ENCODE data around the gene PDGFB. TPM values are rescaled to one million over a fixed set of nuclear protein-coding genes. Genes with fewer than 3 reads are reported as not detected.

Gene PDGFB
- total RNA-seq, 1 donor from 2014 or later, result 159 TPM

DNA sequence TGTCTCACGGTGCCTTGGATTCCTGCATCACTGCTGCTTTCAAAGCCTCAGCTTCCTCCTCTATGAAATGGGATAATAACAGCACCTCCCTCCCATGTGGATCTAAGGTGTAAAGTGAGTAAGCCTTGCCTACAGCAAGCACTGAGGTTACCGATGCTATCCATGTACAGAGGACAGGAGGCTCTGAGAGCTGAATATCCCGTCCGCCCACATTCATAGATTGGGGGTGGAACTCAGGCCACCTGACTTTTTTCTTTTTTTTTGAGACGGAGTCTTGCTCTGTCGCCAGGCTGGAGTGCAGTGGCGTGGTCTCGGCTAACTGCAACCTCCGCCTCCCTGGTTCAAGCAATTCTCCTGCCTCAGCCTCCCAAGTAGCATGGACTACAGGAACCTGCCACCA, 12.5 kb downstream of the PDGFB start:
- peaks cover 2% of the 10 kb centered on the region for H3K36me3 ChIP-seq (ENCODE audit: control insufficient read depth, insufficient read depth, low read length)
- no peak for TF ChIP-seq CTCF (IDR thresholded peaks at IDR 0.05; ENCODE audit: insufficient read depth, low read length, poor library complexity, severe bottlenecking)

GRCh38 chr22:39231197-39231950, 13.4 kb downstream of the PDGFB start:
- DNase-seq (ENCODE audit: low read depth), result no peak
- Histone ChIP-seq H3K27me3 (ENCODE audit: control insufficient read depth, insufficient read depth, low read length) (no peaks in the 10 kb centered on the region), H3K36me3 (ENCODE audit: control insufficient read depth, insufficient read depth, low read length) (peaks cover 3% of the 10 kb centered on the region), H3K4me3 (ENCODE audit: low read depth, low read length) (no peak overlapping the region)
- no peak for TF ChIP-seq CTCF (IDR thresholded peaks at IDR 0.05; ENCODE audit: insufficient read depth, low read length, poor library complexity, severe bottlenecking)

More for the DNA sequence above, 12.5 kb downstream of the PDGFB start:
- Histone ChIP-seq H3K4me3 (ENCODE audit: low read depth, low read length) (no peak overlapping the region), H3K27me3 (ENCODE audit: control insufficient read depth, insufficient read depth, low read length) (no peaks in the 10 kb centered on the region)
- DNase-seq (ENCODE audit: low read depth), result no peak

DNA sequence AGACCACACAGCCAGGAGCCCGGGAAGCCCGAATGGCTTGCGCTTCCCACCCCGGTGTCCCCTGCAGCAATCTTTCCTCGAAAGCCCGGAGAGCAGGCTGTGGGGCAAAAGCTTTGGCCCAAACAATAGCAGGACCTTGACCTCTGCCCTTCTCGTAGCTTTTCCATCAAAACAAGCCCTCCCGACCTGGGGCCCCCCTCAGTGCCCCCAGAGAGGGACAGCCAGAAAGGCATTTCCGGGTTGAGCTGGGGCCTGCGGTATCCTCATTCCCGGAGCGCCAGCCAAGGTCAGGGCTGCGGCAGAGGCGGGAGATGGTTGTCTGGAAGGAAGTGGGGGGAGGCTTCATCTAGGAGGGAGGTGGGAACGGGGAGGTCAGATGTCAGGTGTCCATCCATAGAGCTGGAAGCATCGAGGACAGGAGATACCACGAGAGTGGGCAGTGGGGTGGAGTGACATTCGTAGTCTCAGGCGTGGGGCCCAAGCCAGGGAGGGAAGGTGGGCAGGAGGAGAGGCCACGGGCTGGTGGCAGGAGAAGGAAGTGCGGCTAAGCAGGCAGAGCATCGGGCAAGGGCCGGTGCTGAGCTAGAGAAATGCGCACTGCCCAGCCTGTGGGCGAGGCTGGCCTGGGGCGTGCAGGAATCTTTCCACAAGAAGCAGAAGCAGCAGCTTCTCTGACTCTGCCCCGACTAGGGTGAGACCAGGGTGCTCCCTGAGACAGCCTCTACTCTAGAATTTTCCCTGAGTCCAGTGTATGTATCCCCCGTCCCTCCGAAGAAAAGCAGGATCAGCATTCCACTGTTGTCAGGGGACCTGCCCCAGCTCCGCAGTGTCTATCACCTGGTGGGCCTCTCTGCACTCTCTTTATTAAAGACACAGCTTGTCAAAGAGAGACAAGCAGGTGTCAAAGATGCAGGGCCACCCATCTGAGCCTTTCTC, 14.3 kb downstream of the PDGFB start:
- DNase-seq (ENCODE audit: low read depth), result no peak
- Histone ChIP-seq H3K27me3 (ENCODE audit: control insufficient read depth, insufficient read depth, low read length) (no peaks in the 10 kb centered on the region), H3K4me3 (ENCODE audit: low read depth, low read length) (no peak overlapping the region), H3K36me3 (ENCODE audit: control insufficient read depth, insufficient read depth, low read length) (peaks cover 4% of the 10 kb centered on the region)
- TF ChIP-seq CTCF (IDR thresholded peaks at IDR 0.05; ENCODE audit: insufficient read depth, low read length, poor library complexity, severe bottlenecking), result no peak

GRCh38 chr22:39229688-39230260, 15.0 kb downstream of the PDGFB start:
- H3K4me3 ChIP-seq (ENCODE audit: low read depth, low read length), result no peak overlapping the region
- DNase-seq (ENCODE audit: low read depth), result no peak
- no peak for TF ChIP-seq CTCF (IDR thresholded peaks at IDR 0.05; ENCODE audit: insufficient read depth, low read length, poor library complexity, severe bottlenecking)
- peaks cover 4% of the 10 kb centered on the region for H3K36me3 ChIP-seq (ENCODE audit: control insufficient read depth, insufficient read depth, low read length)
- no peaks in the 10 kb centered on the region for H3K27me3 ChIP-seq (ENCODE audit: control insufficient read depth, insufficient read depth, low read length)

- peaks cover 7% of the 10 kb centered on the region for H3K36me3 ChIP-seq (ENCODE audit: control insufficient read depth, insufficient read depth, low read length)
These were observed 15.7 kb downstream of the PDGFB start for GRCh38 chr22:39229075-39229474.

More at GRCh38 chr22:39229075-39229474, 15.7 kb downstream of the PDGFB start:
- DNase-seq (ENCODE audit: low read depth), result no peak
- Histone ChIP-seq H3K27me3 (ENCODE audit: control insufficient read depth, insufficient read depth, low read length) (no peaks in the 10 kb centered on the region), H3K4me3 (ENCODE audit: low read depth, low read length) (no peak overlapping the region)
- no peak for TF ChIP-seq CTCF (IDR thresholded peaks at IDR 0.05; ENCODE audit: insufficient read depth, low read length, poor library complexity, severe bottlenecking)
